ENCODE results near the gene ADAMTSL2.

Gene ADAMTSL2

DNA sequence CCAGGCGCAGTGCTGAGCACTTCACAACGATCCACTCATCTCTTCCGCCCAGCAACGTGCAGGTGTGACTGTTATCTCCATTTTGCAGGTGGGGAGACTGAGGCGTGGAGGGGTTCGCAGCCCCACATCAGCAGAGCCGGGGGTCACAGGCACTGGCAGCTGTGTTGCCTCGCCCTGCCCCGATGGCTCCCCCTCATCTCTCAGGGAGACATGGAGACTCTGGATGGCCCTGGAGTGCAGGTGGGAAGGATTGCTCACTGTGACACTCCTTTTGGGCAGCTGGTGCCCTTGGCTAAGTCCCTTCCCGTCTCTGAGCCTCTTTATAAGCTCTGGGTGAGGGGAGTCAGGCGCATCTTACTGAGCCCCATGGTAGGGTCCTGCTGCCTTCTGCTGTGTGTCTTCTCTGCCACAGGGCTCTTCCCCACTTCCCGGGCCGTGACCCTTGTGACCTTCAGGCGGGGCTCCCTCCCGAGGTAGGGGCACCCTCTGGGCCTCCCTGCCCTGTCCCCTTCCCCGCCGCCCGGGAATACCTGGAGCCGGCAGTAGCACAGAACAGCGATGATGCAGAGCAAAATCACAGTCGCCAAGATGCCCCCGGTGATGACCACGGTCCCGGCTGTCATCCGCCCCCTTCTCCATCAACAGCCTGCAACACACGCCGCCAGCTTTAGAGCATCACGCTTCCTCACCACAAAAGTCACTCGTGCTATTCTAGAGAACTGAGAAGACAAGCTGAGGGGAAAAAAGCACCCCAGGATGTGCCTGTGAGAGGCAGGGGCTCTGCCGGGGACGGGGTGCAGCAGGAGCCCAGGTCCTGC is 45.3 kb downstream of the ADAMTSL2 start:
- Histone ChIP-seq H3K4me1 (ENCODE audit: control insufficient read depth, insufficient read depth, low read length) (peaks cover 4% of the 10 kb centered on the region), H3K27me3 (ENCODE audit: control insufficient read depth, insufficient read depth, low read length) (peaks cover 7% of the 10 kb centered on the region)

GRCh38 chr9:133580419-133580738 is 45.9 kb downstream of the ADAMTSL2 start:
- H3K9ac ChIP-seq (ENCODE audit: low read length), result no peak overlapping the region
- peaks cover 12% of the 10 kb centered on the region for H3K27me3 ChIP-seq (ENCODE audit: control insufficient read depth, insufficient read depth, low read length)
- no peaks in the 10 kb centered on the region for H3K36me3 ChIP-seq (ENCODE audit: control insufficient read depth, insufficient read depth, low read length)
- peaks cover 4% of the 10 kb centered on the region for H3K4me1 ChIP-seq (ENCODE audit: control insufficient read depth, insufficient read depth, low read length)
- no peak overlapping the region for H3K4me3 ChIP-seq (ENCODE audit: low read length)
- H3K9me3 ChIP-seq (ENCODE audit: control insufficient read depth, low read length), result no peaks in the 10 kb centered on the region

More for the DNA sequence above, 45.3 kb downstream of the ADAMTSL2 start:
- Histone ChIP-seq H3K36me3 (ENCODE audit: control insufficient read depth, insufficient read depth, low read length) (no peaks in the 10 kb centered on the region), H3K9ac (ENCODE audit: low read length) (no peak overlapping the region), H3K4me3 (ENCODE audit: low read length) (no peak overlapping the region), H3K9me3 (ENCODE audit: control insufficient read depth, low read length) (no peaks in the 10 kb centered on the region)

- no peaks in the 10 kb centered on the region for H3K36me3 ChIP-seq (ENCODE audit: control insufficient read depth, insufficient read depth, low read length)
- peaks cover 4% of the 10 kb centered on the region for H3K4me1 ChIP-seq (ENCODE audit: control insufficient read depth, insufficient read depth, low read length)
- H3K4me3 ChIP-seq (ENCODE audit: low read length), result no peak overlapping the region
- no peaks in the 10 kb centered on the region for H3K9me3 ChIP-seq (ENCODE audit: control insufficient read depth, low read length)
- no peak overlapping the region for H3K9ac ChIP-seq (ENCODE audit: low read length)
- peaks cover 18% of the 10 kb centered on the region for H3K27me3 ChIP-seq (ENCODE audit: control insufficient read depth, insufficient read depth, low read length)
These were observed 46.5 kb downstream of the ADAMTSL2 start for GRCh38 chr9:133581011-133581410.

- H3K36me3 ChIP-seq (ENCODE audit: control insufficient read depth, insufficient read depth, low read length), result no peaks in the 10 kb centered on the region
- no peak overlapping the region for H3K9ac ChIP-seq (ENCODE audit: low read length)
- H3K4me3 ChIP-seq (ENCODE audit: low read length), result no peak overlapping the region
- H3K9me3 ChIP-seq (ENCODE audit: control insufficient read depth, low read length), result no peaks in the 10 kb centered on the region
- peaks cover 26% of the 10 kb centered on the region for H3K27me3 ChIP-seq (ENCODE audit: control insufficient read depth, insufficient read depth, low read length)
- H3K4me1 ChIP-seq (ENCODE audit: control insufficient read depth, insufficient read depth, low read length), result peaks cover 4% of the 10 kb centered on the region
These were observed 47.2 kb downstream of the ADAMTSL2 start for GRCh38 chr9:133581513-133582343.

DNA sequence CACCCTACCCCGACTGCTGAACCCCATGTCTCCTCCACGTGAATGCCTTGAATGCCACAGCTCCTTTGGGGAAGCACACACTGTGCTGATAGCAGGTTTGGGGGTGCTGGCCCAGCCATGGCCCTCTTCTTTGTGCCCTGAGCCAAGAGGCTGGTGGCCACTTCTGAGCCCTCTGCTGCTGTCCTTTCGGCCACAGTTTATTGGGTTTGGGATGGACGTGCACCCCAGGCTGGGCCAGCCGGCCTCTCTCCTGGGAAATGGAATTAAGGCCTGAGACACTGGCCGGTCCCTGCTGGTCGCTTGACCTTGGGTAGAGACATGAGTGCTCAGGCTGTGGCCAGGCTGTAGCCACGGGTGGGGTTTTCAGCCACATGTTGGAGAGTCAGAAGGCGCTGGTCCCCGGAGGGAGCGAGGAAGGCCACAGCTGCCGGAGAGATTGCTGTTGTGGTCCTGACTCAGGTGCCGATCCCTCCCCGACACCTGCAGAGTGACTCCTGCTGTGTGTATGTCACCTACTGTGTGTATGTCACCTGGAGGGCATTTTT is 48.1 kb downstream of the ADAMTSL2 start:
- Histone ChIP-seq H3K9me3 (ENCODE audit: control insufficient read depth, low read length) (no peaks in the 10 kb centered on the region), H3K9ac (ENCODE audit: low read length) (no peak overlapping the region), H3K27me3 (ENCODE audit: control insufficient read depth, insufficient read depth, low read length) (peaks cover 33% of the 10 kb centered on the region), H3K4me1 (ENCODE audit: control insufficient read depth, insufficient read depth, low read length) (peaks cover 4% of the 10 kb centered on the region), H3K36me3 (ENCODE audit: control insufficient read depth, insufficient read depth, low read length) (no peaks in the 10 kb centered on the region), H3K4me3 (ENCODE audit: low read length) (no peak overlapping the region)

GRCh38 chr9:133583111-133583510 is 48.6 kb downstream of the ADAMTSL2 start:
- no peak overlapping the region for H3K4me3 ChIP-seq (ENCODE audit: low read length)
- no peaks in the 10 kb centered on the region for H3K9me3 ChIP-seq (ENCODE audit: control insufficient read depth, low read length)
- H3K4me1 ChIP-seq (ENCODE audit: control insufficient read depth, insufficient read depth, low read length), result peaks cover 4% of the 10 kb centered on the region
- H3K27me3 ChIP-seq (ENCODE audit: control insufficient read depth, insufficient read depth, low read length), result peaks cover 33% of the 10 kb centered on the region
- no peak overlapping the region for H3K9ac ChIP-seq (ENCODE audit: low read length)
- H3K36me3 ChIP-seq (ENCODE audit: control insufficient read depth, insufficient read depth, low read length), result no peaks in the 10 kb centered on the region

DNA sequence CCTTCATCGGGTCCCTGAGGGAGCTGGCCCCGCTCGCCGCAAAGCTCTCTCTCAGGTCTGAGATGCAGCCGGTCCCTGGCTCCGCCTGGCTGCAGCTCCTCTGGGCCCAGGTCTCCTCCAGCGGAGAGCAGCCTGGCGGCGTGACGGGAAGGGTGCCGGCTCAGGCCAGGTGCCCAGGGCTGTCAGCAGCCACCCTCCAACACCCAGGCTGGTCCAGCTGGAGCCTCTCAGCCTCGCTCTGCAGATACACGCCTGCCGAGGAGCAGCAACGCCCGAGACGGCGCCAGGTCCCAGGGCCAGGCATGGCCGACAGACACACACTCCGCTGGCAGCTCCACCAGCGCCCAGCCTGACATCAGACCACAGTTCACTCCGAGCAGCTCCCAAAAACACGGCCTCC is 49.1 kb downstream of the ADAMTSL2 start:
- Histone ChIP-seq H3K9ac (ENCODE audit: low read length) (no peak overlapping the region), H3K9me3 (ENCODE audit: control insufficient read depth, low read length) (no peaks in the 10 kb centered on the region), H3K36me3 (ENCODE audit: control insufficient read depth, insufficient read depth, low read length) (no peaks in the 10 kb centered on the region), H3K4me1 (ENCODE audit: control insufficient read depth, insufficient read depth, low read length) (peaks cover 4% of the 10 kb centered on the region), H3K27me3 (ENCODE audit: control insufficient read depth, insufficient read depth, low read length) (peaks cover 33% of the 10 kb centered on the region), H3K4me3 (ENCODE audit: low read length) (no peak overlapping the region)

- peaks cover 4% of the 10 kb centered on the region for H3K4me1 ChIP-seq (ENCODE audit: control insufficient read depth, insufficient read depth, low read length)
- H3K9me3 ChIP-seq (ENCODE audit: control insufficient read depth, low read length), result no peaks in the 10 kb centered on the region
- H3K9ac ChIP-seq (ENCODE audit: low read length), result no peak overlapping the region
- H3K4me3 ChIP-seq (ENCODE audit: low read length), result no peak overlapping the region
- no peaks in the 10 kb centered on the region for H3K36me3 ChIP-seq (ENCODE audit: control insufficient read depth, insufficient read depth, low read length)
- H3K27me3 ChIP-seq (ENCODE audit: control insufficient read depth, insufficient read depth, low read length), result peaks cover 33% of the 10 kb centered on the region
These were observed 49.7 kb downstream of the ADAMTSL2 start for GRCh38 chr9:133584167-133584558.

DNA sequence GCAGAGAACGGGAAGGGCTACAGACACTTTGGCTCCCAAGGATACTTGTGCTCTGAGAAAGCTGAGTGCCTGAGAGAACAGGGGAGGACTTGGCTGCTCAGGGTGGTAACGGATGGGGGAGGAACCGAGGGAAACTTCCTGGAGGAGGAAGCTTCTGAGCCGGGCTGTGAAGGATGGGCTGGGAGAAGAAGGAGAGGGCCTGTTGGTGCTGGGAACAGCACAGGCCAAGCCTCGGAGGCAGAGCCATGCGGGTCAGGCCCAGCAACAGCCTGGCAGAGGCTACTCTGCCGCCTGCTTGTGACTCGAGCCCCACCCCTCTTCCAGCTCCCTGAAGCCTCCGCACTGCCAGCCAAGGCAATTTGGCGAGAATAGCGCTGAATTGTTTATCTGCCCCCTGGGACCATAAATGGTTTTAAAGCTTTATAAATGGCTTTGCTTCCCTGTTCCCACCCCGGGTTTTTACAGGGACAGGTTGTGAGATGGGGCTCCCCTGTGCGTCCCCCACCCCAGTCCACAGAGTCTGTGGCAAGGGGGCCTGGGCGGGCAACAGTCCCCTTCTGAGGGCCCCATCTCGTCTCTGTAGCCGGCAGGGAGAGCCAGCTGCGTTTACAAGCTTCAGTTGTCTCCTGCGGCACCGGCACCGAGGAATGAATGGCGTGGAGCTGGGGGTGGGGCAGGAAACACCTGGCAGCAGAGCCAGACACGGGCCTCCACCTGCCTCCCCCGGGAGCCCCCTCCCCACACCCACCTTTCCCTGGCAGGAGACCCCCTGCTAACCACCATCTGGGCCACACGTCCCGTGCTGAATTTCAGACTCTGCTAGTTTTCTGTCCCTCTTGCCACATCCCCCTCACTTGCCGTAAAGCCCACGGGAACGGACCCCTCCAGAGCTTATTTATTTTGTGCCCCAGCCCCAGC is 50.3 kb downstream of the ADAMTSL2 start:
- Histone ChIP-seq H3K27me3 (ENCODE audit: control insufficient read depth, insufficient read depth, low read length) (peaks cover 33% of the 10 kb centered on the region), H3K4me3 (ENCODE audit: low read length) (no peak overlapping the region), H3K9ac (ENCODE audit: low read length) (no peak overlapping the region), H3K4me1 (ENCODE audit: control insufficient read depth, insufficient read depth, low read length) (peaks cover 4% of the 10 kb centered on the region), H3K36me3 (ENCODE audit: control insufficient read depth, insufficient read depth, low read length) (no peaks in the 10 kb centered on the region), H3K9me3 (ENCODE audit: control insufficient read depth, low read length) (no peaks in the 10 kb centered on the region)

DNA sequence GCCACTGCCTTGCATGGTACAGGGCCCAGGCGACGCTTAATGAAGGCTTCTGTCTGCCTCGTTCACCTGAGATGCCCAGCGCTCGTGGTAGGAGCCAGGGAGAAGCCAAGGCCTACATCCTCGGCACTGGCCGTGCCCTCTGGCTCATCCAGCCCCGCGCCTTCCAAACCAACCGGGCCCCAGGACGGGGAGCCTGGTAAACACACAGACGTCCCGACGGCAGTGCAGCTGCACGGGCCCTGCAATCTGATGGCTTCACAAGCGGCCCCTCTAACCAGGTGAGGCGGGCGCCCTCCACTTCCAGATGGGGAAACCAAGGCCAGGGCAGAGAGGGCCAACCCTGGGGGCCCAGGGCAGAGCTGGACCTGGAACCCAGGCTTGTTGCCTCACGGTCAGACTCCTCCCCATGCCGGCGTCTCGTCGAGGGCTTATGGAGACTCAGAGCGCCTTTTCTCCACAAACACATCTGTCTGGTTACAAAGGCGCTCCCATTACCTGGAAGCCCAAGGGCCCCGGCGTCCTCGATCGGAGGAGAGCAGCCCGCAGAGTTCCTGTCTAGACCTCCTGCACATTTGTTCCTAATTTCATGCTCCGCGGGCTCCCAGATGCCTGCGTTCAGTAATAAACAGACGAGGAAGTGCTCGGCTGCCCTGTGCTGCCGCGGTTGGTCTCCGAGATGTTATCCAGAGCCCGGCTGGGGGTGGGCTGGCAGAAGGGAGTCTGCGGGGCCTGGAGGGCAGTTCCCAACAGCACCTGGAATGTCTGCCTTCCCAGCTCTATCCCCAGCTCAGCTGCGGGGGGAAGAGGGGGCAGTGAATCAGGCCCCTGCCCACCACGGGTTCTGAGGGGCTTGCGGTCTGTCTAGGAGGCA is 51.2 kb downstream of the ADAMTSL2 start:
- H3K36me3 ChIP-seq (ENCODE audit: control insufficient read depth, insufficient read depth, low read length), result no peaks in the 10 kb centered on the region
- H3K9ac ChIP-seq (ENCODE audit: low read length), result no peak overlapping the region
- H3K4me3 ChIP-seq (ENCODE audit: low read length), result no peak overlapping the region
- peaks cover 33% of the 10 kb centered on the region for H3K27me3 ChIP-seq (ENCODE audit: control insufficient read depth, insufficient read depth, low read length)
- H3K9me3 ChIP-seq (ENCODE audit: control insufficient read depth, low read length), result no peaks in the 10 kb centered on the region
- H3K4me1 ChIP-seq (ENCODE audit: control insufficient read depth, insufficient read depth, low read length), result peaks cover 4% of the 10 kb centered on the region

GRCh38 chr9:133587051-133587450 is 52.5 kb downstream of the ADAMTSL2 start:
- Histone ChIP-seq H3K27me3 (ENCODE audit: control insufficient read depth, insufficient read depth, low read length) (peaks cover 33% of the 10 kb centered on the region), H3K9ac (ENCODE audit: low read length) (no peak overlapping the region), H3K9me3 (ENCODE audit: control insufficient read depth, low read length) (no peaks in the 10 kb centered on the region), H3K4me1 (ENCODE audit: control insufficient read depth, insufficient read depth, low read length) (peaks cover 4% of the 10 kb centered on the region), H3K36me3 (ENCODE audit: control insufficient read depth, insufficient read depth, low read length) (no peaks in the 10 kb centered on the region), H3K4me3 (ENCODE audit: low read length) (no peak overlapping the region)
